Measurements from ENCODE around the gene INMT. TPM values are rescaled to one million over a fixed set of nuclear protein-coding genes. Genes with fewer than 3 reads are reported as not detected.

INMT gene
- total and polyA plus RNA-seq, 10 donors: 3.2 to 40.3 (median 15.6) TPM

GRCh38 chr7:30800785-30801252 is 48.9 kb downstream of the INMT start:
- no peaks in the 10 kb centered on the region for H3K9me3 ChIP-seq
- no peaks in the 10 kb centered on the region for H3K27me3 ChIP-seq (replicated peaks in 1 of 7)
- peaks cover 0 to 22% (median 3%) of the 10 kb centered on the region in 6 donors for H3K4me1 ChIP-seq
- no peak overlapping the region for H3K27ac ChIP-seq
- no peaks in the 10 kb centered on the region for H3K36me3 ChIP-seq
- intact Hi-C loops (cut with DNase I; ENCODE audit: low total_unique reads): loop anchor here (5.0 to 10.0 kb wide), 2 partner anchors 174 to 321 kb away; no protein-coding TSS in a partner anchor
- no peak for TF ChIP-seq POLR2A (IDR thresholded peaks at IDR 0.05)
- TF ChIP-seq CTCF (IDR thresholded peaks at IDR 0.05 in 8 of 11, conservative IDR thresholded peaks at IDR 0.05 in 3 of 11): peak; percentile 36 to 74 (median 56)
- no peak overlapping the region for H3K4me3 ChIP-seq
- WGBS, 5 donors: 42 to 51% (median 43%) methylated on average over 6 of the region's 6 CpGs
- DNase-seq: no peak

- TF ChIP-seq POLR2A (IDR thresholded peaks at IDR 0.05): no peak
- no peak for TF ChIP-seq CTCF (IDR thresholded peaks at IDR 0.05 in 8 of 11, conservative IDR thresholded peaks at IDR 0.05 in 3 of 11)
- TF ChIP-seq POLR2AphosphoS5 (IDR thresholded peaks at IDR 0.05): no peak
- Histone ChIP-seq H3K4me3 (no peak overlapping the region), H3K4me1 (peaks cover 0 to 22% (median 3%) of the 10 kb centered on the region in 6 donors), H3K9me3 (no peaks in the 10 kb centered on the region), H3K36me3 (no peaks in the 10 kb centered on the region), H3K27me3 (replicated peaks in 1 of 7) (no peaks in the 10 kb centered on the region), H3K27ac (no peak overlapping the region)
- intact Hi-C loops (cut with DNase I; ENCODE audit: low total_unique reads): loop anchor here (5.0 to 10.0 kb wide), 2 partner anchors 172 to 319 kb away; no protein-coding TSS in a partner anchor
- 90 to 96% (median 93%) methylated on average over 4 of the region's 4 CpGs for WGBS, 5 donors
- DNase-seq: no peak
These were observed 50.9 kb downstream of the INMT start for GRCh38 chr7:30802812-30803211.

GRCh38 chr7:30804078-30804661 is 52.2 kb downstream of the INMT start:
- Histone ChIP-seq H3K27me3 (replicated peaks in 1 of 7) (no peaks in the 10 kb centered on the region), H3K36me3 (no peaks in the 10 kb centered on the region), H3K9me3 (no peaks in the 10 kb centered on the region), H3K27ac (no peak overlapping the region), H3K4me3 (no peak overlapping the region), H3K4me1 (peaks cover 0 to 19% (median 3%) of the 10 kb centered on the region in 6 donors)
- intact Hi-C loops (cut with DNase I; ENCODE audit: low total_unique reads): loop anchor here (5.0 to 10.0 kb wide), 2 partner anchors 171 to 318 kb away; no protein-coding TSS in a partner anchor
- TF ChIP-seq CTCF (IDR thresholded peaks at IDR 0.05 in 8 of 11, conservative IDR thresholded peaks at IDR 0.05 in 3 of 11) (no peak), POLR2AphosphoS5 (IDR thresholded peaks at IDR 0.05) (no peak), POLR2A (IDR thresholded peaks at IDR 0.05) (no peak)
- DNase-seq: no peak
- WGBS, 5 donors: 73 to 90% (median 90%) methylated on average over 3 of the region's 3 CpGs

GRCh38 chr7:30805081-30805691 is 53.3 kb downstream of the INMT start:
- intact Hi-C loops (cut with DNase I; ENCODE audit: low total_unique reads): loop anchor here (10.0 kb wide), 1 partner anchor 170 kb away; no protein-coding TSS in a partner anchor

More at GRCh38 chr7:30805081-30805691, 53.3 kb downstream of the INMT start:
- Histone ChIP-seq H3K36me3 (no peaks in the 10 kb centered on the region), H3K9me3 (no peaks in the 10 kb centered on the region), H3K27me3 (replicated peaks in 1 of 7) (no peaks in the 10 kb centered on the region), H3K4me3 (no peak overlapping the region), H3K4me1 (peaks cover 0 to 9% (median 3%) of the 10 kb centered on the region in 6 donors), H3K27ac (no peak overlapping the region)
- DNase-seq: no peak
- 87 to 94% (median 91%) methylated on average over 9 of the region's 9 CpGs for WGBS, 5 donors
- TF ChIP-seq POLR2A (IDR thresholded peaks at IDR 0.05): no peak
- TF ChIP-seq POLR2AphosphoS5 (IDR thresholded peaks at IDR 0.05): no peak
- no peak for TF ChIP-seq CTCF (IDR thresholded peaks at IDR 0.05 in 8 of 11, conservative IDR thresholded peaks at IDR 0.05 in 3 of 11)
